Erythroblast (primary cell): Measurements from ENCODE around the gene CIPC.

Experiments used
- GATA1 ChIP-seq: IDR thresholded peaks from 2 replicates; pipeline ENCODE4 v1.6.1; 2011; ENCODE audit warnings: low read depth, mild to moderate bottlenecking, control low read depth, low read length, moderate library complexity
- POLR2A ChIP-seq: IDR thresholded peaks from 2 replicates; pipeline ENCODE4 v1.6.1; 2011; ENCODE audit warnings: mild to moderate bottlenecking, low read length

GRCh38 chr14:77154421-77154820 is 56.4 kb downstream of the CIPC start:
- TF ChIP-seq POLR2A (no peak), GATA1 (no peak)
